Measurements from ENCODE around the gene CEP20.
"Not testable (repeated sequence)": the region's sequence is repeated elsewhere in the genome, so short reads cannot be mapped to it uniquely, and the experiment has no call there.

Gene CEP20

DNA sequence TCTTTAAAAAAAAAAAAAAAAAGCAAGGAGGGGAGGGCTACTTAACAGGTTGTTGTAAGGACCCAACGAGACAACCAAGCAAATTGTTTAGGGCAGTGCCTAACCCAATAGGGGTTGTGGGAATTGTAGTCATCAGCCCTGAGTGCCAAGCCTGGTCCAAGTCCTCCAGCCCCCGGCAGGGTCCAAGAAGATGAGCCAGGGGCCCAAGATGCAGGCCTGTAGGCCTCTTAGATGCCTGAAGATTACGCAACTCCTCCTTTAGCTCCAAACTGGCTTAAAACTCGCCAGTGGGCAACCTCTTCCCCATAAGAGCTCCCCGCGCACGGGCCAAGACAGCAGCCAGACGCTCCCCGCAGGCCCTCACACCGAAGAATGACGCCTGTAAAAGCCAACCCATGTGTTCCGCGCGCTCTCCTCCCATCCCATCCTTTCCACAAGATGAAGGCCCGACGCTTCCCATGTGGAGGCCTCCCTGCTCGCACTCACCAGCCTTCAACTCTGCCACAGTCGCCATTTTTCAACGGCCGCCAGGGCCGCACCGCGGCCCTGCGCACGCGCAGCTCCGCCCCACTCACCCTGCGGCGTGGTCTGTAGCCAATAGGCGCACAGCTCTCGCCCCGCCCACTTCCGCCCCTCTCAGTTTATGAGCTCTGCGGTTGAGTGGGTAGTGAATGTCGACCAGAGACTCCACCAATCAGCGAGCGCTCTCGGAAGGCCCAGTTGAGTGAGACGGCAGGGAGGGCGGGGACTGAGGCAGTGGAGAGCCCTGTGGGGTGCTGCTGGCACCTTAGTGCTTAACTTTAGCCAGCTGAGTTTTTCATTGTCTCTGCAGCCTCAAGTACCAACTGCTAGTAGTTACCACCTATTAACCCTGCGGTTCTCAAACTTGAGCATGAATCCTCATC, at the start of gene CEP20:
Gene CEP20, minus strand, starts transcription at position 532 of the 905 bp plus-strand sequence. Its CDS starts 18 bp downstream, at position 514.
- DNase-seq = peak; percentile 98

- DNase-seq = not testable (repeated sequence)
Measured at GRCh38 chr16:15936809-15937208, 48.4 kb upstream of the CEP20 start.

DNA sequence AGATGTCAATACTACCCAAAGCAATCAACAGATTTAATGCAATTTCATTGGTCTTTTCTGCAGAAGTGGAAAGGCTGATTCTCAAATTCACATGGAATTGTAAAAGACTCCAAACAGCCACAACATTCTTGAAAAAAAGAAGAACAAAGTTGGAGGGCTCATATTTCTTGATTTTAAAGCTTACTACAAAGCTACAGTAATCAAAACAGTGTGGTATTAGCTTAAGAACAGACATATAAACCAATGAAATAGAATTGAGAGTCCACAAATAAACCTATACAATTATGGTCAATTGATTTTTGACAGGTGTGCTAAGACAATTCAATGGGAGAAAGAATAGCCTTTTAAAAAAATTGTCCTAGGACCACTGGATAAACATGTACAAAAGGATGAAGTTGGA, 46.6 kb upstream of the CEP20 start:
- DNase-seq = no peak

- DNase-seq = no peak
Measured at GRCh38 chr16:15933781-15934180, 45.4 kb upstream of the CEP20 start.

- DNase-seq = no peak
Measured at GRCh38 chr16:15932939-15933338, 44.5 kb upstream of the CEP20 start.

DNA sequence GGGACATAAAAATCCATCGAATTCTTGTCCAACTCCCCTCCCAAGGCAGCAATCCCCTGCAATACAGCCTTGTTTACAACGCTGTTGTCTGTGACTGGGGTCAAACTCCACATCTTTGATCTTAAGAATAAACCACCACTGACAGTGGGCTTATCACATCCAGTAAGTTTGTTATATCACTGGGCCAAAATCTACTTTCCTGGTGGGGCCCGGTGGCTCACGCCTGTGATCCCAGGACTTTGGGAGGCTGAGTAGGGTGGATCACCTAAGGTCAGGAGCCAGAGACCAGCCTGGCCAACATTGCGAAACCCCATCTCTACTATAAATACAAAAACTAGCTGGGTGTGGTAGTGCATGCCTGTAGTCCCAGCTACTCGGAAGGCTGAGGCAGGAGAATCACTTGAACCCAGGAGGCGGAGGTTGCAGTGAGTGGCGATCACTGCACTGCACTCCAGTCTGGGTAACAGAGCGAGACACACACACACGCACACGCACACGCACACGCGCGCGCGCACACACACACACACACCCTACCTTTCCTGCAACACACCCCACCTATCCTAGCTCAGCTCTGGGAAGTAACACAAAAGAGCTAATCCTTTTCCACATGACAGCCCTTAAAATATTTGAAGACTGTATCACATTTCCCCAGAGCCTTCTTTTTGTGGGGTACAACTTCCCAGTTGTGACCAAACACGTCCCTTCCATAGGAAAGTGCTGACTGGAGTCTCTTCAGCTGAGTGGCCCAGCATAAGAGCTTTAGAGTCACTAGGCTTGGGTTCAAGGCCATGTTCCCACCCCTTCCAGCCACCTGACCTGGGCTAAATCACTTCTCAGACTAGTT, 40.1 kb upstream of the CEP20 start:
- DNase-seq = no peak

GRCh38 chr16:15925631-15926030, 37.2 kb upstream of the CEP20 start:
- no peak for DNase-seq

DNA sequence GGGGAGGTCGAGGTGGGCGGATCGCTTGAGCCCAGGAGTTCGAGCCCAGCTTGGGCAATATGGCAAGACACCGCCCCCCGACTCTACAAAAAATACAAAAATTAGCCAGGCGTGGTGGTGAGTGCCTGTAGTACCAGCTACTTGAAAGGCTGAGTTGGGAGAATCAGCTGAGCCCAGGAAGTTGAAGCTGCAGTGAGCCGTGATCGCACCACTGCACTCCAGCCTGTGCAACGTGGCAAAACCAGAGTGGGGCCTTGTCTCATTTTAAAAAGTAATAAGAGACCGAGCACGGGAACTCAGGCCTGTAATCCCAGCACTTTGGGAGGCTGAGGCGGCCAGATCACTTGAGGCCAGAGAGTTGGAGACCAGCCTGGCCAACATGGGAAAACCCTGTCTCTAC, 36.6 kb upstream of the CEP20 start:
- no peak for DNase-seq

GRCh38 chr16:15919331-15919730, 30.9 kb upstream of the CEP20 start:
- no peak for DNase-seq

DNA sequence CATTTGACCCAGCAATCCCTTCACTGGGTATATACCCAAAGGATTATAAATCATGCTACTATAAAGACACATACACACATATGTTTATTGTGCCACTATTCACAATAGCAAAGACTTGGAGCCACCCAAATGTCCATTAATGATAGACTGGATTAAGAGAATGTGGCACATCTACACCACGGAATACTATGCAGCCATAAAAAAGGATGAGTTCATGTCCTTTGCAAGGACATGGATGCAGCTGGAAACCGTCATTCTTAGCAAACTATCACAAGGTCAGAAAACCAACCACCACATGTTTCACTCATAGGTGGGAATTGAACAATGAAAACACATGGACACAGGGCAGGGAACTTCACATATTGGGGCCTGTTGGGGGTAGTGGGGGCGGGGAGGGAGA, 29.9 kb upstream of the CEP20 start:
- not testable (repeated sequence) for DNase-seq

DNA sequence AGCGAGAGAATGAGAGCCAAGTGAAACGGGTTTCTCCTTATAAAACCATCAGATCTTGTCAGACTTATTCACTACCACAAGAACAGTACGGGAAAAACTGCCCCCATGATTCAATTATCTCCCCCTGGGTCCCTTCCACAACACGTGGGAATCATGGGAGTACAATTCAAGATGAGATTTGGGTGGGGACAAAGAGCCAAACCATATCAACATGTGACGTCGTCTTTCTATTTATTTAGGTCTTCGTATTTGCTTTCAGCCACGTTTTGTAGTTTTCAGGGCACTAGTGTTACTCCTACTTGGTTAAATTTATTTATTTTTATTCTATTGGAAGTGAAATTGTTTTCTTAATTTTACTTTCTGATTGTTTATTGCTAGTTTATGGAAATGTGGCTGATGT, 27.9 kb upstream of the CEP20 start:
- no peak for DNase-seq

GRCh38 chr16:15915555-15916081, 27.2 kb upstream of the CEP20 start:
- DNase-seq = no peak

GRCh38 chr16:15913046-15913698, 24.8 kb upstream of the CEP20 start:
- DNase-seq = no peak

DNA sequence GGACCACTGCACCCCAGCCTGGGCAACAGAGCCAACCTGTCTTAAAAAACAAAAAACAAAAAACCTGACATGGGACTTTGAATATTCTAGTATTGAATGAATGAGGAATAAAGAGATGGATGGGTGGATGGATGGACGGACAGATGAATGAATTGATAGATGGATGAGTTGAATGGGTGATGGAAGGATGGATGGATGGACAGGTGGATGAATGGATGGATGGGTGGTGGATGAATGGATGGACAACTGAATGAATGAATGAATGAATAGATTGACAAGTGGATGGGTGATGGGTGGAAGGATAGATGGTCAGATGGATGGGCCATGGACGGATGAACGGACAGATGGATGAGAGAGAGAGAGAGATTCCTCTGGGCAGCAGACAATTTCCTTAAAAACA, 22.8 kb upstream of the CEP20 start:
- DNase-seq = no peak

DNA sequence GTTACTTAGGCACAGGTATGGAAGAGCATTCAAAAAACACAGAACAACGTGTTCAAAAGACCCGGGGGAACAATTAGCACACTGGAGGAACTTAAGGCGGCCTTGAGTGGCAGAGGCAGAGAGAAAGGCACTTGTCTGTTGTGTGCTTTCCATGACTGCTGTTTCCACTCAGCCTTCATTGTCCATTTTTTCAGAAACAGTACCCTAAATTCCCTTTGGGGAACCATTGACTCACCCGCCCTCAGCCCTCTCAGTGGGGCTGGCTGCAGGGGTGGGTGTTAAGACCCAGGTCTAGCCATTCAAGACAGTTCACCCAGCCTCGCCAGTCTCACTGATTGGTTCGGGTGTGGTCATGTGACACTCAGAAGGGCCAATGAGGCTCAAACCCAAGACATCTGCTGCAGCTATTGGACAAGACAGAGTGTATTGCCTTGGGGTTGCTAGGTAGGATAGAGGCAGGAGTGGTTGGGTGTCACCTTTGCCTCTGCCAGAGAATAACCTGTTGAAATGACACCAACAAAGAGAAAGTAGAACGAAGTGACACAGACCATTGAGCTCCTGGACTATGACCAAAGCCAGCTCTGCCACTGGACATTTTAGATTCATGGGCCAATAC, 19.6 kb upstream of the CEP20 start:
- peak; percentile 28 for DNase-seq

DNA sequence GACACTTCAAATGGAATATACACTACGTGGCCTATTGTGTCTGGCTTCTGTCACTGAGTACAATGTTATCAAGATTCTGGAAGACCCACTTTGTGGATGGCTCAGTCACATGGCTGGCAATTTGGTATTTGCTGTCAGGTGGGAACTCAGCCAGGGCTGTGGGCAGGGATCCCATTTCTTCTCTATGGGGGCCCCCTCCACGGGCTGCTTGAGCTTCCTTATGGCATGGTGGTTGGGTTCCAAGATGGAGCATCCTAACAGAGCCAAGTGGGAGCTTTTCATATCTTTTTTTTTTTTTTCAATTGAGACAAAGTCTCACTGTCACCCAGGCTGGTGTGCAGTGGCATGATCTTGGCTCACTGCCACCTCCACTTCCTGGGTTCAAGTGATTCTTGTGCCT, 18.0 kb upstream of the CEP20 start:
- no peak for DNase-seq

GRCh38 chr16:15903960-15904359, 15.6 kb upstream of the CEP20 start:
- no peak for DNase-seq

- DNase-seq = no peak
Measured at GRCh38 chr16:15900901-15901500, 12.6 kb upstream of the CEP20 start.

DNA sequence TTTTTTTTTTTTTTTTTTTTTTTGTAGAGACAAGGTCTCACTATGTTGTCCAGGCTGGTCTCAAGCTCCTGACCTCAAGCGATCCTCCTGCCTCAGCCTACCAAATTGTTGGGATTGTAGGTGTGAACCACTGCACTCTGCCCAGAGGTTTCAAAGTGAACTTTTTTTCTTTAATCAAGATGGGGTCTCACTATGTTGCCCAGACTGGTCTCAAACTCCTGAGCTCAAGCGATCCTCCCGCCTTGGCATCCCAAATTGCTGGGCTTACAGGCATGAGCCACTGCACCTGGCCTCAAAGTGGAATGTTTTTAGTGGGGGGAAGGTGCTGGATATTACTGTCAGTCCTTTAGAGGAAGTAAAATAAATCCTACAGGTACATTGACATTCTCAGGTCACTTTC, 12.0 kb upstream of the CEP20 start:
- no peak for DNase-seq

GRCh38 chr16:15899538-15900100, 11.2 kb upstream of the CEP20 start:
- no peak for DNase-seq

GRCh38 chr16:15898654-15899053, 10.3 kb upstream of the CEP20 start:
- no peak for DNase-seq

GRCh38 chr16:15897834-15898254, 9.4 kb upstream of the CEP20 start:
- DNase-seq = no peak
